A673 (cell line): ENCODE results near the gene PPP2R2D. TPM values are rescaled to one million over a fixed set of nuclear protein-coding genes. Genes with fewer than 3 reads are reported as not detected.

Experiments
- BruUV-seq: library from RNA; stranded (reverse); fragments of 400-500 nt; replicated peaks from 2 replicates; lab custom pipeline; 2021; lab: Mats Ljungman, UMichigan
- CTCF ChIA-PET: fragments of 300-600 bp; sonication (Branson Sonifier 250); formaldehyde crosslinking; loops from one replicate; lab custom pipeline; 2022; ENCODE audit warnings: antibody characterized with exemption; lab: Charles Lee
- POLR2A ChIA-PET: fragments of 300-600 bp; sonication (Branson Sonifier 250); formaldehyde crosslinking; loops from one replicate; lab custom pipeline; 2022; ENCODE audit warnings: antibody characterized with exemption; ENCODE audit not compliant: low non-redundant PET; lab: Charles Lee
- DNase-seq: peaks from one replicate; pipeline ENCODE4 v3.0.0-alpha.2; 2015; ENCODE audit warnings: low spot score
- H3K27ac ChIP-seq: fragments of 200-600 bp; sonication (generic); 2 replicates; pipeline ENCODE4 v1.5.1; 2016; ENCODE audit warnings: mixed run types, low read depth, mild to moderate bottlenecking, mixed read lengths, antibody characterized with exemption, low read length; ENCODE audit not compliant: poor library complexity, severe bottlenecking
- H3K27me3 ChIP-seq: fragments of 200-600 bp; sonication (generic); replicated peaks from 2 replicates; pipeline ENCODE4 v1.6.1; 2017; ENCODE audit warnings: mixed run types, low read depth, mild to moderate bottlenecking, mixed read lengths, antibody characterized with exemption, low read length; ENCODE audit not compliant: insufficient read depth, poor library complexity
- H3K36me3 ChIP-seq: fragments of 200-600 bp; sonication (generic); 2 replicates; pipeline ENCODE4 v1.6.1; 2016; ENCODE audit warnings: mixed run types, mild to moderate bottlenecking, mixed read lengths, antibody characterized with exemption, low read length; ENCODE audit not compliant: insufficient read depth, poor library complexity, severe bottlenecking
- H3K4me1 ChIP-seq: fragments of 200-600 bp; sonication (generic); 2 replicates; pipeline ENCODE4 v1.6.1; 2017; ENCODE audit warnings: mixed run types, mild to moderate bottlenecking, mixed read lengths, antibody characterized with exemption, low read length; ENCODE audit not compliant: insufficient read depth, poor library complexity, severe bottlenecking
- H3K4me3 ChIP-seq: fragments of 200-600 bp; sonication (generic); 2 replicates; pipeline ENCODE4 v1.5.1; 2016; ENCODE audit warnings: low read depth, mixed run types, mild to moderate bottlenecking, mixed read lengths, low read length; ENCODE audit not compliant: poor library complexity, severe bottlenecking
- H3K9me3 ChIP-seq: fragments of 200-600 bp; sonication (generic); 2 replicates; pipeline ENCODE4 v1.6.1; 2016; ENCODE audit warnings: mixed run types, low read depth, mild to moderate bottlenecking, mixed read lengths, antibody characterized with exemption, low read length; ENCODE audit not compliant: poor library complexity, severe bottlenecking
- EZH2 ChIP-seq: fragments of 200-600 bp; sonication (generic); IDR thresholded peaks from 2 replicates; pipeline ENCODE4 v1.6.1; 2017; ENCODE audit warnings: borderline replicate concordance, low read depth, mild to moderate bottlenecking, mixed read lengths, antibody characterized with exemption, low read length; ENCODE audit not compliant: poor library complexity, severe bottlenecking
- intact Hi-C: fragments of 100-400 bp; cut with micrococcal nuclease; formaldehyde crosslinking; loops from one replicate; pipeline ENCODE4 v1.10.0; 2022; ENCODE audit not compliant: unreplicated experiment
- total RNA-seq: library from RNA; stranded (reverse); gene quantifications from 2 replicates; pipeline ENCODE4 v1.2.3, GENCODE V29; 2021
- TF ChIP-seq, protein P1 (sequence below): fragments of 300-800, 200-600 bp; sonication (generic); conservative IDR thresholded peaks from 2 replicates; pipeline ENCODE4 v1.5.1; 2017; ENCODE audit warnings: low read depth, mild to moderate bottlenecking, antibody characterized with exemption, low read length, moderate library complexity, mixed read lengths

PPP2R2D gene
- total RNA-seq, 1 experiment from 2014 or later: 49.1 TPM

GRCh38 chr10:132003282-132003924 lies 102.6 kb downstream of the PPP2R2D start:
- CTCF ChIA-PET: no interaction called here
- POLR2A ChIA-PET: no interaction called here
- intact Hi-C loops: no loop called here

GRCh38 chr10:132004052-132004451 lies 103.2 kb downstream of the PPP2R2D start:
- BruUV-seq: no TSS peak
- Histone ChIP-seq H3K4me1 (no peaks in the 10 kb centered on the region), H3K36me3 (no peaks in the 10 kb centered on the region), H3K27ac (no peak overlapping the region), H3K27me3 (no peaks in the 10 kb centered on the region), H3K4me3 (no peak overlapping the region), H3K9me3 (no peaks in the 10 kb centered on the region)
- intact Hi-C loops: no loop called here
- no peak for TF ChIP-seq EZH2
- TF ChIP-seq, protein P1, sequence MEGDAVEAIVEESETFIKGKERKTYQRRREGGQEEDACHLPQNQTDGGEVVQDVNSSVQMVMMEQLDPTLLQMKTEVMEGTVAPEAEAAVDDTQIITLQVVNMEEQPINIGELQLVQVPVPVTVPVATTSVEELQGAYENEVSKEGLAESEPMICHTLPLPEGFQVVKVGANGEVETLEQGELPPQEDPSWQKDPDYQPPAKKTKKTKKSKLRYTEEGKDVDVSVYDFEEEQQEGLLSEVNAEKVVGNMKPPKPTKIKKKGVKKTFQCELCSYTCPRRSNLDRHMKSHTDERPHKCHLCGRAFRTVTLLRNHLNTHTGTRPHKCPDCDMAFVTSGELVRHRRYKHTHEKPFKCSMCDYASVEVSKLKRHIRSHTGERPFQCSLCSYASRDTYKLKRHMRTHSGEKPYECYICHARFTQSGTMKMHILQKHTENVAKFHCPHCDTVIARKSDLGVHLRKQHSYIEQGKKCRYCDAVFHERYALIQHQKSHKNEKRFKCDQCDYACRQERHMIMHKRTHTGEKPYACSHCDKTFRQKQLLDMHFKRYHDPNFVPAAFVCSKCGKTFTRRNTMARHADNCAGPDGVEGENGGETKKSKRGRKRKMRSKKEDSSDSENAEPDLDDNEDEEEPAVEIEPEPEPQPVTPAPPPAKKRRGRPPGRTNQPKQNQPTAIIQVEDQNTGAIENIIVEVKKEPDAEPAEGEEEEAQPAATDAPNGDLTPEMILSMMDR: no peak
- ChIA-PET POLR2A (no interaction called here), CTCF (no interaction called here)
- DNase-seq: no peak

More at GRCh38 chr10:132003282-132003924, 102.6 kb downstream of the PPP2R2D start:
- Histone ChIP-seq H3K4me3 (no peak overlapping the region), H3K9me3 (no peaks in the 10 kb centered on the region), H3K27me3 (no peaks in the 10 kb centered on the region), H3K4me1 (no peaks in the 10 kb centered on the region), H3K36me3 (no peaks in the 10 kb centered on the region), H3K27ac (no peak overlapping the region)
- DNase-seq: no peak
- no TSS peak for BruUV-seq
- no peak for TF ChIP-seq EZH2
- TF ChIP-seq, protein P1: no peak

DNA sequence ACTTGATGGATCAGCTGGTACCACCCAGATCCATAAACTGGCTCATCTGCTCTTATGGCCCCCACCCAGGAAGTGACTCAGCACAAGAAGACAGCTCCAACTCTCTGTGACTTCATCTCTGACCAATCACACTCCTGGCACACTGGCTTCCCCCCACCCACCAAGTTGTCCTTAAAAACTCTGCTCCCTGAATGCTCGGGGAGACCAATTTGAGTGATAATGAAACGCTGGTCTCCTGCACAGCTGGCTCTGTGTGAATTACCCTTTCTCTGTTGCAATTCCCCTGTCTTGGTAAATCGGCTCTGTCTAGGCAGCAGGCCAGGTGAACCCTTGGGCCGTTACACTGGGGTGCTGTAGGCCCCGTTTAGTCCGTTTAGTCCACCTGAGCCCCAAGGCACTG lies 104.3 kb downstream of the PPP2R2D start:
- no peaks in the 10 kb centered on the region for H3K36me3 ChIP-seq
- H3K4me1 ChIP-seq: no peaks in the 10 kb centered on the region
- intact Hi-C loops: no loop called here
- H3K9me3 ChIP-seq: no peaks in the 10 kb centered on the region
- H3K27ac ChIP-seq: no peak overlapping the region
- BruUV-seq: no TSS peak
- H3K4me3 ChIP-seq: no peak overlapping the region
- H3K27me3 ChIP-seq: no peaks in the 10 kb centered on the region
- ChIA-PET POLR2A (no interaction called here), CTCF (no interaction called here)
- no peak for TF ChIP-seq EZH2
- TF ChIP-seq, protein P1: no peak
- no peak for DNase-seq
